HCT116 (cell line): Measurements from ENCODE around the gene RGS10. TPM values are rescaled to one million over a fixed set of nuclear protein-coding genes. Genes with fewer than 3 reads are reported as not detected.

Experiments used
- ATAC-seq: fragments of 200-7000 bp; cut with Tn5 transposase; 2 replicates; pipeline ENCODE4 v1.9.1; 2020; ENCODE audit warnings: mild to moderate bottlenecking, moderate library complexity
- BruUV-seq: library from RNA; stranded (reverse); fragments of 400-500 nt; replicated peaks from 2 replicates; lab custom pipeline; 2021; lab: Mats Ljungman, UMichigan
- CTCF ChIA-PET: fragments of 300-600 bp; sonication (Branson Sonifier 250); formaldehyde crosslinking; loops from one replicate; lab custom pipeline; 2021; ENCODE audit warnings: antibody characterized with exemption; lab: Charles Lee
- POLR2A ChIA-PET: fragments of 300-600, 350-600 bp; sonication (Branson Sonifier 250); formaldehyde crosslinking; loops from one replicate; lab custom pipeline; 2021; ENCODE audit warnings: antibody characterized with exemption; lab: Charles Lee
- RAD21 ChIA-PET, 2 experiments: fragments of 300-600 bp; sonication (Branson Sonifier 250); formaldehyde crosslinking; loops; one replicate each; lab custom pipeline; 2023; ENCODE audit warnings: low total read pairs in 2 of 2; ENCODE audit not compliant: uncharacterized antibody in 2 of 2, unreplicated experiment in 2 of 2, low non-redundant PET in 1 of 2; lab: Charles Lee
- DNase-seq: peaks from one replicate; pipeline ENCODE4 v3.0.0-alpha.2; 2010; ENCODE audit warnings: low read depth, low spot score
- H2AFZ ChIP-seq: fragments of 200-600 bp; shearing (Covaris generic), sonication (generic); 2 replicates; pipeline ENCODE4 v1.6.1; 2017; ENCODE audit warnings: low read depth, mixed run types, mixed read lengths, antibody characterized with exemption, low read length; ENCODE audit not compliant: poor library complexity, severe bottlenecking
- H3K27ac ChIP-seq: 2 replicates; pipeline ENCODE4 v1.5.1; 2012; ENCODE audit warnings: low read depth, low read length
- H3K27me3 ChIP-seq: fragments of 200-600 bp; sonication (generic); 2 replicates; pipeline ENCODE4 v1.6.1; 2016; ENCODE audit warnings: mixed run types, low read length, mixed read lengths; ENCODE audit not compliant: insufficient read depth
- H3K36me3 ChIP-seq, 2 experiments: fragments of 200-500 bp in 1 of 2; fragments of 200-600 bp in 1 of 2; sonication (Bioruptor generic) in 1 of 2; sonication (generic) in 1 of 2; 2 replicates each; pipeline versions ENCODE4 v1.5.1 to v1.6.1; 2014 to 2016; ENCODE audit warnings: low read length in 2 of 2, inconsistent platforms in 1 of 2, mixed read lengths in 1 of 2, mixed run types in 1 of 2; ENCODE audit not compliant: insufficient read depth in 2 of 2, control insufficient read depth in 1 of 2
- H3K4me1 ChIP-seq, 2 experiments: fragments of 200-600 bp in 1 of 2; sonication (generic) in 1 of 2; 2 replicates each; pipeline versions ENCODE4 v1.5.1 to v1.6.1; 2012 to 2017; ENCODE audit warnings: low read length in 2 of 2, inconsistent platforms in 1 of 2, mild to moderate bottlenecking in 1 of 2, mixed read lengths in 1 of 2, mixed run types in 1 of 2, moderate library complexity in 1 of 2; ENCODE audit not compliant: insufficient read depth in 2 of 2, control insufficient read depth in 1 of 2
- H3K4me2 ChIP-seq: fragments of 200-600 bp; sonication (generic); 2 replicates; pipeline ENCODE4 v1.6.1; 2017; ENCODE audit warnings: mixed run types, low read length, mixed read lengths
- H3K4me3 ChIP-seq, 2 experiments: fragments of 200-600 bp in 1 of 2; sonication (generic) in 1 of 2; replicated peaks in 1 of 2; 2 replicates each; pipeline ENCODE4 v1.5.1; 2011 to 2016; ENCODE audit warnings: low read length in 2 of 2, control low read depth in 1 of 2, low read depth in 1 of 2, mild to moderate bottlenecking in 1 of 2, mixed read lengths in 1 of 2, mixed run types in 1 of 2
- H3K79me2 ChIP-seq: fragments of 200-600 bp; sonication (generic); 2 replicates; pipeline ENCODE4 v1.6.1; 2017; ENCODE audit warnings: mild to moderate bottlenecking, mixed run types, low read length, moderate library complexity, mixed read lengths; ENCODE audit not compliant: insufficient read depth
- H3K9ac ChIP-seq: fragments of 200-600 bp; sonication (generic); 2 replicates; pipeline ENCODE4 v1.6.1; 2016; ENCODE audit warnings: low read length, mixed read lengths
- H3K9me2 ChIP-seq: fragments of 200-600 bp; sonication (generic), shearing (Covaris generic); 2 replicates; pipeline ENCODE4 v1.6.1; 2017; ENCODE audit warnings: mixed run types, mild to moderate bottlenecking, moderate library complexity; ENCODE audit not compliant: insufficient read depth
- H3K9me3 ChIP-seq, 2 experiments: fragments of 200-500 bp in 1 of 2; fragments of 200-600 bp in 1 of 2; sonication (Bioruptor generic) in 1 of 2; sonication (generic) in 1 of 2; 2 replicates each; pipeline ENCODE4 v1.6.1; 2014 to 2017; ENCODE audit warnings: low read length in 2 of 2, mixed read lengths in 2 of 2, inconsistent platforms in 1 of 2, low read depth in 1 of 2, mild to moderate bottlenecking in 1 of 2, mixed run types in 1 of 2, moderate library complexity in 1 of 2; ENCODE audit not compliant: control insufficient read depth in 1 of 2, insufficient read depth in 1 of 2
- H4K20me1 ChIP-seq: fragments of 200-600 bp; sonication (generic), shearing (Covaris generic); 2 replicates; pipeline ENCODE4 v1.6.1; 2017; ENCODE audit warnings: mixed run types, mild to moderate bottlenecking, moderate library complexity; ENCODE audit not compliant: insufficient read depth
- CBX3 ChIP-seq: IDR thresholded peaks from 2 replicates; pipeline ENCODE4 v1.6.1; 2012; ENCODE audit warnings: low read depth
- CEBPB ChIP-seq: IDR thresholded peaks from 2 replicates; pipeline ENCODE4 v1.6.1; 2012; ENCODE audit warnings: low read depth
- EGR1 ChIP-seq: IDR thresholded peaks from 2 replicates; pipeline ENCODE4 v1.6.1; 2012; ENCODE audit warnings: low read depth
- MAX ChIP-seq: IDR thresholded peaks from 2 replicates; pipeline ENCODE4 v1.6.1; 2012
- POLR2A ChIP-seq: IDR thresholded peaks from 2 replicates; pipeline ENCODE4 v1.7.0; 2011; ENCODE audit warnings: borderline replicate concordance; ENCODE audit not compliant: insufficient read depth, insufficient read length; ENCODE audit errors: extremely low read depth
- SP1 ChIP-seq: IDR thresholded peaks from 2 replicates; pipeline ENCODE4 v1.6.1; 2012; ENCODE audit warnings: low read depth
- SRF ChIP-seq: IDR thresholded peaks from 2 replicates; pipeline ENCODE4 v1.6.1; 2012; ENCODE audit warnings: low read depth
- TCF7L2 ChIP-seq: IDR thresholded peaks from 2 replicates; pipeline ENCODE4 v1.7.0; 2011; ENCODE audit warnings: borderline replicate concordance, inconsistent platforms; ENCODE audit not compliant: insufficient read depth, insufficient read length; ENCODE audit errors: extremely low read depth
- YY1 ChIP-seq: IDR thresholded peaks from 2 replicates; pipeline ENCODE4 v1.6.1; 2011; ENCODE audit warnings: low read length, low read depth, moderate library complexity, mild to moderate bottlenecking; ENCODE audit not compliant: insufficient replicate concordance; ENCODE audit errors: extremely low read depth
- intact Hi-C: fragments of 100-400 bp; cut with micrococcal nuclease; formaldehyde crosslinking; loops from 2 replicates; pipeline ENCODE4 v1.10.0; 2022
- total RNA-seq: library from RNA; stranded (reverse); gene quantifications from one replicate; pipeline ENCODE4 v1.2.1, GENCODE V29; 2021; ENCODE audit not compliant: unreplicated experiment
- TF ChIP-seq, protein P1 (sequence below): IDR thresholded peaks from 2 replicates; pipeline ENCODE4 v1.6.1; 2011; ENCODE audit warnings: mild to moderate bottlenecking, low read length, moderate library complexity; ENCODE audit not compliant: insufficient replicate concordance; ENCODE audit errors: extremely low read depth
- TF ChIP-seq, protein P2 (sequence below), 3 experiments: fragments of 200-600 bp in 1 of 3; sonication (generic) in 1 of 3; IDR thresholded peaks in 2 of 3; conservative IDR thresholded peaks in 1 of 3; 2 replicates each; pipeline ENCODE4 v1.5.1; 2012 to 2017; ENCODE audit warnings: low read depth in 2 of 3, low read length in 2 of 3, antibody characterized with exemption in 1 of 3, borderline replicate concordance in 1 of 3, control low read depth in 1 of 3, mild to moderate bottlenecking in 1 of 3, mixed read lengths in 1 of 3, mixed run types in 1 of 3, moderate library complexity in 1 of 3; ENCODE audit not compliant: insufficient read depth in 1 of 3

Gene RGS10
- total RNA-seq, 1 experiment from 2014 or later = 96.7 TPM

- intact Hi-C loops = no loop called here
- DNase-seq = no peak
- no peaks in the 10 kb centered on the region for H3K9me2 ChIP-seq
- H3K27ac ChIP-seq = no peak overlapping the region
- TF ChIP-seq CEBPB (no peak), SP1 (no peak), YY1 (no peak), MAX (no peak), TCF7L2 (no peak), POLR2A (no peak), SRF (no peak), CBX3 (no peak), EGR1 (no peak)
- TF ChIP-seq, protein P1, sequence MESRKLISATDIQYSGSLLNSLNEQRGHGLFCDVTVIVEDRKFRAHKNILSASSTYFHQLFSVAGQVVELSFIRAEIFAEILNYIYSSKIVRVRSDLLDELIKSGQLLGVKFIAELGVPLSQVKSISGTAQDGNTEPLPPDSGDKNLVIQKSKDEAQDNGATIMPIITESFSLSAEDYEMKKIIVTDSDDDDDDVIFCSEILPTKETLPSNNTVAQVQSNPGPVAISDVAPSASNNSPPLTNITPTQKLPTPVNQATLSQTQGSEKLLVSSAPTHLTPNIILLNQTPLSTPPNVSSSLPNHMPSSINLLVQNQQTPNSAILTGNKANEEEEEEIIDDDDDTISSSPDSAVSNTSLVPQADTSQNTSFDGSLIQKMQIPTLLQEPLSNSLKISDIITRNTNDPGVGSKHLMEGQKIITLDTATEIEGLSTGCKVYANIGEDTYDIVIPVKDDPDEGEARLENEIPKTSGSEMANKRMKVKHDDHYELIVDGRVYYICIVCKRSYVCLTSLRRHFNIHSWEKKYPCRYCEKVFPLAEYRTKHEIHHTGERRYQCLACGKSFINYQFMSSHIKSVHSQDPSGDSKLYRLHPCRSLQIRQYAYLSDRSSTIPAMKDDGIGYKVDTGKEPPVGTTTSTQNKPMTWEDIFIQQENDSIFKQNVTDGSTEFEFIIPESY = no peak
- TF ChIP-seq, protein P2, sequence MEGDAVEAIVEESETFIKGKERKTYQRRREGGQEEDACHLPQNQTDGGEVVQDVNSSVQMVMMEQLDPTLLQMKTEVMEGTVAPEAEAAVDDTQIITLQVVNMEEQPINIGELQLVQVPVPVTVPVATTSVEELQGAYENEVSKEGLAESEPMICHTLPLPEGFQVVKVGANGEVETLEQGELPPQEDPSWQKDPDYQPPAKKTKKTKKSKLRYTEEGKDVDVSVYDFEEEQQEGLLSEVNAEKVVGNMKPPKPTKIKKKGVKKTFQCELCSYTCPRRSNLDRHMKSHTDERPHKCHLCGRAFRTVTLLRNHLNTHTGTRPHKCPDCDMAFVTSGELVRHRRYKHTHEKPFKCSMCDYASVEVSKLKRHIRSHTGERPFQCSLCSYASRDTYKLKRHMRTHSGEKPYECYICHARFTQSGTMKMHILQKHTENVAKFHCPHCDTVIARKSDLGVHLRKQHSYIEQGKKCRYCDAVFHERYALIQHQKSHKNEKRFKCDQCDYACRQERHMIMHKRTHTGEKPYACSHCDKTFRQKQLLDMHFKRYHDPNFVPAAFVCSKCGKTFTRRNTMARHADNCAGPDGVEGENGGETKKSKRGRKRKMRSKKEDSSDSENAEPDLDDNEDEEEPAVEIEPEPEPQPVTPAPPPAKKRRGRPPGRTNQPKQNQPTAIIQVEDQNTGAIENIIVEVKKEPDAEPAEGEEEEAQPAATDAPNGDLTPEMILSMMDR (IDR thresholded peaks at IDR 0.05 in 2 of 3, conservative IDR thresholded peaks at IDR 0.05 in 1 of 3; ENCODE audit: borderline replicate concordance in 1 of 3, insufficient read depth in 1 of 3, low read depth in 2 of 3, low read length in 2 of 3) = no peak
- H3K9ac ChIP-seq = no peak overlapping the region
- no peaks in the 10 kb centered on the region for H3K27me3 ChIP-seq
- H3K36me3 ChIP-seq = peaks cover 0 to 5% of the 10 kb centered on the region in 2 experiments; a peak in 2 of 4 replicates
- H3K9me3 ChIP-seq = no peaks in the 10 kb centered on the region
- ChIA-PET CTCF (no interaction called here), POLR2A (no interaction called here), RAD21 (no interaction called here)
- H3K79me2 ChIP-seq = no peaks in the 10 kb centered on the region
- H2AFZ ChIP-seq = no peak overlapping the region
- ATAC-seq = no peak
- BruUV-seq = no TSS peak
- no peaks in the 10 kb centered on the region for H4K20me1 ChIP-seq
- H3K4me3 ChIP-seq = no peak overlapping the region
- H3K4me1 ChIP-seq = no peaks in the 10 kb centered on the region
- no peak overlapping the region for H3K4me2 ChIP-seq
These were observed 40.8 kb downstream of the RGS10 start for GRCh38 chr10:119501690-119502089.
